GM23248 (cell line): ENCODE measurements around the gene MICU2.

Source experiments
- EZH2 ChIP-seq: fragments of 200-600 bp; sonication (generic); IDR thresholded peaks from 2 replicates; pipeline ENCODE4 v1.6.1; 2018; ENCODE audit warnings: antibody characterized with exemption, mild to moderate bottlenecking; ENCODE audit not compliant: insufficient read depth, poor library complexity, severe bottlenecking
- EZH2phosphoT487 ChIP-seq: fragments of 200-600 bp; sonication (generic); IDR thresholded peaks from 2 replicates; pipeline ENCODE4 v1.6.1; 2018; ENCODE audit warnings: antibody characterized with exemption, moderate library complexity, mild to moderate bottlenecking, low read depth; ENCODE audit not compliant: insufficient read depth

DNA sequence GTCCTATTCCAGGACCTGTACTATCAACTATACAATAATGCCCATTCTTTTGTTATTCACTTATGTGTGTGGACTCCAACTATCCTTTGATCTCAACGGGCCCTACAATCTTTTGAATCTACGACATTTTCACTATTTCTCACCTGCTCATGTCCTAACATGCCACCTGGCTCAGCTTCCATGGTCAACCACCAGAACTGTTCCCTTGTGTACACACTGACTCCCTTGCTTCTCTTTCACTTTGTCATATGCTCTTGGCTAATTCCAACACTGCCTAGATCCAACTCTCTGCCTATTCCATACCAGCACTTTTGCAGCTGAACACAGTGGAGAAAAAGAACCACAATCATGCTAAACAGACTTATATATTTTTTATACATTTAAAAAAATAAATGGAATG, 53.1 kb downstream of the MICU2 start:
- TF ChIP-seq EZH2phosphoT487 (no peak), EZH2 (no peak)
